HL-60/S4 (cell line): ENCODE measurements around the gene KIF26B.

Experiments
- in situ Hi-C: fragments of 300-500 bp; cut with MboI; formaldehyde crosslinking; loops from 2 replicates; pipeline ENCODE4 v1.14.3; 2022; ENCODE audit warnings: low sequenced_read_pairs

The KIF26B gene

GRCh38 chr1:245154429-245155271 lies at the start of gene KIF26B:
Gene KIF26B, plus strand, starts transcription at chr1:245154985. Its CDS starts 440 bp downstream, at chr1:245155425.
- in situ Hi-C loops: loop anchor here (10.0 kb wide), 1 partner anchor 840 kb away; no protein-coding TSS in a partner anchor

GRCh38 chr1:245105042-245105441 lies 49.7 kb upstream of the KIF26B start:
- in situ Hi-C loops: no loop called here

- in situ Hi-C loops: no loop called here
These were observed 48.9 kb upstream of the KIF26B start for GRCh38 chr1:245105815-245106410.

- in situ Hi-C loops: no loop called here
These were observed 47.0 kb upstream of the KIF26B start for GRCh38 chr1:245107776-245108114.

- in situ Hi-C loops: no loop called here
These were observed 46.5 kb upstream of the KIF26B start for GRCh38 chr1:245108246-245108645.

GRCh38 chr1:245108909-245109308 lies 45.9 kb upstream of the KIF26B start:
- in situ Hi-C loops: no loop called here

- in situ Hi-C loops: no loop called here
These were observed 44.4 kb upstream of the KIF26B start for GRCh38 chr1:245110406-245110805.

- in situ Hi-C loops: no loop called here
These were observed 43.7 kb upstream of the KIF26B start for GRCh38 chr1:245111073-245111472.

GRCh38 chr1:245113649-245114048 lies 41.1 kb upstream of the KIF26B start:
- in situ Hi-C loops: no loop called here

- in situ Hi-C loops: no loop called here
These were observed 38.7 kb upstream of the KIF26B start for GRCh38 chr1:245116131-245116530.

- in situ Hi-C loops: no loop called here
These were observed 38.0 kb upstream of the KIF26B start for GRCh38 chr1:245116751-245117150.

GRCh38 chr1:245118066-245118465 lies 36.7 kb upstream of the KIF26B start:
- in situ Hi-C loops: no loop called here

GRCh38 chr1:245118806-245119205 lies 36.0 kb upstream of the KIF26B start:
- in situ Hi-C loops: no loop called here

GRCh38 chr1:245121523-245121922 lies 33.3 kb upstream of the KIF26B start:
- in situ Hi-C loops: no loop called here

- in situ Hi-C loops: no loop called here
These were observed 30.5 kb upstream of the KIF26B start for GRCh38 chr1:245124241-245124640.

GRCh38 chr1:245124644-245125043 lies 30.1 kb upstream of the KIF26B start:
- in situ Hi-C loops: loop anchor here (25.0 kb wide), 1 partner anchor 1338 kb away; no protein-coding TSS in a partner anchor

GRCh38 chr1:245126530-245126929 lies 28.3 kb upstream of the KIF26B start:
- in situ Hi-C loops: loop anchor here (25.0 kb wide), 1 partner anchor 1336 kb away; no protein-coding TSS in a partner anchor

GRCh38 chr1:245128381-245129101 lies 26.2 kb upstream of the KIF26B start:
- in situ Hi-C loops: loop anchor here (25.0 kb wide), 1 partner anchor 1334 kb away; no protein-coding TSS in a partner anchor

- in situ Hi-C loops: loop anchor here (25.0 kb wide), 1 partner anchor 1333 kb away; no protein-coding TSS in a partner anchor
These were observed 25.2 kb upstream of the KIF26B start for GRCh38 chr1:245129319-245130240.
